ENCODE measurements around the gene CNKSR3. TPM values are rescaled to one million over a fixed set of nuclear protein-coding genes. Genes with fewer than 3 reads are reported as not detected.
"Not testable (repeated sequence)": the region's sequence is repeated elsewhere in the genome, so short reads cannot be mapped to it uniquely, and the experiment has no call there.

The CNKSR3 gene
- total RNA-seq, 6 donors from 2014 or later = 2.1 to 14.3 (median 7.5) TPM

DNA sequence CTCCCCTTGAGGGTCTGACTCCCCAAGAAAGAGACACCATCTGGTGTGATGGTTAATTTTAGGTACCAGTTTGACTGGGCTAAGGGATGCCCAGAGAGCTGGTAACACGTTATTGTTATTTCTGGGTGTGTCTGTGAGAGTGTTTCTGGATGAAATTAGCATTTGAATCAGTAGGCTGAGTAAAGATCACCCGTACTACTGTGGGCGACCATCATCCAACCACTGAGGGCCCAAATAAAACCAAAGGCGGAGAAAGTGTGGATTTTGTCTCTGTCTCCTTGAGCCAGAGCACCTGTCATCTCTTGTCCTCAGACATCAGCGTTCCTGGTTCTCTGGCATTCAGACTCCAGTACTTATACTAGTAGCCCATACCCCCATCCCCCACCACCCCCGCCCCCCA lies 7.9 kb upstream of the CNKSR3 start:
- 86 to 95% methylated on average over 6 of the region's 6 CpGs for WGBS, 2 donors
- no peaks in the 10 kb centered on the region for H3K9me3 ChIP-seq
- DNase-seq (no peak), ATAC-seq (ENCODE audit: low FRiP score in 2 of 2) (no peak)
- no peaks in the 10 kb centered on the region for H3K36me3 ChIP-seq
- no peak overlapping the region for H3K27ac ChIP-seq
- H3K4me3 ChIP-seq = no peak overlapping the region
- peaks cover 0 to 12% (median 0%) of the 10 kb centered on the region in 4 donors for H3K4me1 ChIP-seq
- TF ChIP-seq, protein P1, sequence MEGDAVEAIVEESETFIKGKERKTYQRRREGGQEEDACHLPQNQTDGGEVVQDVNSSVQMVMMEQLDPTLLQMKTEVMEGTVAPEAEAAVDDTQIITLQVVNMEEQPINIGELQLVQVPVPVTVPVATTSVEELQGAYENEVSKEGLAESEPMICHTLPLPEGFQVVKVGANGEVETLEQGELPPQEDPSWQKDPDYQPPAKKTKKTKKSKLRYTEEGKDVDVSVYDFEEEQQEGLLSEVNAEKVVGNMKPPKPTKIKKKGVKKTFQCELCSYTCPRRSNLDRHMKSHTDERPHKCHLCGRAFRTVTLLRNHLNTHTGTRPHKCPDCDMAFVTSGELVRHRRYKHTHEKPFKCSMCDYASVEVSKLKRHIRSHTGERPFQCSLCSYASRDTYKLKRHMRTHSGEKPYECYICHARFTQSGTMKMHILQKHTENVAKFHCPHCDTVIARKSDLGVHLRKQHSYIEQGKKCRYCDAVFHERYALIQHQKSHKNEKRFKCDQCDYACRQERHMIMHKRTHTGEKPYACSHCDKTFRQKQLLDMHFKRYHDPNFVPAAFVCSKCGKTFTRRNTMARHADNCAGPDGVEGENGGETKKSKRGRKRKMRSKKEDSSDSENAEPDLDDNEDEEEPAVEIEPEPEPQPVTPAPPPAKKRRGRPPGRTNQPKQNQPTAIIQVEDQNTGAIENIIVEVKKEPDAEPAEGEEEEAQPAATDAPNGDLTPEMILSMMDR (IDR thresholded peaks at IDR 0.05) = no peak
- TF ChIP-seq EP300 (IDR thresholded peaks at IDR 0.05) = no peak
- TF ChIP-seq POLR2AphosphoS5 (IDR thresholded peaks at IDR 0.05) = no peak
- TF ChIP-seq POLR2A (IDR thresholded peaks at IDR 0.05) = no peak
- no peaks in the 10 kb centered on the region for H3K27me3 ChIP-seq

DNA sequence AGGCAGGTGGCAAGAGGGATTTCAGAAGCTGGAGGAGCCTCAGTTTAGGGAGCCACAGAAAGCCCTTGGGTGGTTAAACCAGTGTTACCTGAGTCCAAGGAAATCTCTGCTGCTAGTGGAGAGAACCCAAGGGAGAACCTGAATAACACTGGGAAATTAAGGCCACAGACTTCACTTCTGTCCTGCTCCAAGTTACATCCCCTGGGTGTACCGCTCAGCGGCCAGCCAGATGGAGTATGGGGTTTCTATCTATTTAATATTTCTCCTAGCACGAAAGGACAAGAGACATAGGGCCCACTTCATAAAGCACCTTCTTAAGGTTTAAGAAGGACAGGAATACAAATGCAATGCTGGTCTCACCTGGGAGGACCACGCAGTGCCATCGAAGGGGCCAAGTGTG lies 5.8 kb upstream of the CNKSR3 start:
- H3K4me3 ChIP-seq = peak overlapping the region in 2 of 4 donors; percentile 24 to 26
- ATAC-seq (ENCODE audit: low FRiP score in 2 of 2) = no peak

DNA sequence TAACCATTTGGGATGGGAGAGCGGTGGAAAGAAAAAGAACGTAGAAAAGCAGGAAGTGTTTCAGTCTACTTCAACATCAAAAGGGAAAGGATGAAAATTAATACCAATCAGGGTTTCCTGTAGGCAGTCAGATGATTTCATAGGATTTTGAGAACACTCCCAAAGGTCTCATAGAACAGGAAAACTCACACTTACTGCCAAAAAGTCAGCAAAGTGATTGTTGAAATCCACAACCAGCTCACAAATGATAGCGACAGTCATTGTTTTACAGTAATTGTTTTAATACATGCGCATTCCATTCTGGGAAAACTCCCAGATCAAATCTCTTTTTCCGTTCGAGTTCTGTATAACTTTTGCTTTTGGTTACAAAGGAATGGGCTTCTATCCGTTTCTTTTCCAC lies 5.3 kb upstream of the CNKSR3 start:
- Histone ChIP-seq H3K4me1 (peaks cover 5 to 22% (median 11%) of the 10 kb centered on the region in 4 donors), H3K27me3 (no peaks in the 10 kb centered on the region), H3K4me3 (peak overlapping the region in 3 of 4 donors; percentile 6 to 26 (median 24)), H3K9me3 (no peaks in the 10 kb centered on the region), H3K36me3 (no peaks in the 10 kb centered on the region), H3K27ac (peak overlapping the region; percentile 13 to 56 (median 34))
- ATAC-seq (ENCODE audit: low FRiP score in 2 of 2) (no peak), DNase-seq (no peak)
- WGBS, 2 donors = 32 to 49% methylated on average over 7 of the region's 7 CpGs
- TF ChIP-seq EP300 (IDR thresholded peaks at IDR 0.05) (no peak), POLR2A (IDR thresholded peaks at IDR 0.05) (no peak), POLR2AphosphoS5 (IDR thresholded peaks at IDR 0.05) (no peak)
- TF ChIP-seq, protein P1 (IDR thresholded peaks at IDR 0.05) = no peak

More for the DNA sequence above, 5.8 kb upstream of the CNKSR3 start:
- H3K27me3 ChIP-seq = no peaks in the 10 kb centered on the region
- peak overlapping the region; percentile 13 to 56 (median 34) for H3K27ac ChIP-seq
- H3K9me3 ChIP-seq = no peaks in the 10 kb centered on the region
- 85 to 93% methylated on average over 5 of the region's 5 CpGs for WGBS, 2 donors
- no peak for DNase-seq
- no peak for TF ChIP-seq POLR2AphosphoS5 (IDR thresholded peaks at IDR 0.05)
- TF ChIP-seq POLR2A (IDR thresholded peaks at IDR 0.05) = no peak
- TF ChIP-seq, protein P1 (IDR thresholded peaks at IDR 0.05) = no peak
- TF ChIP-seq EP300 (IDR thresholded peaks at IDR 0.05) = no peak
- H3K36me3 ChIP-seq = no peaks in the 10 kb centered on the region
- peaks cover under 1 to 17% (median 6%) of the 10 kb centered on the region in 4 donors for H3K4me1 ChIP-seq

DNA sequence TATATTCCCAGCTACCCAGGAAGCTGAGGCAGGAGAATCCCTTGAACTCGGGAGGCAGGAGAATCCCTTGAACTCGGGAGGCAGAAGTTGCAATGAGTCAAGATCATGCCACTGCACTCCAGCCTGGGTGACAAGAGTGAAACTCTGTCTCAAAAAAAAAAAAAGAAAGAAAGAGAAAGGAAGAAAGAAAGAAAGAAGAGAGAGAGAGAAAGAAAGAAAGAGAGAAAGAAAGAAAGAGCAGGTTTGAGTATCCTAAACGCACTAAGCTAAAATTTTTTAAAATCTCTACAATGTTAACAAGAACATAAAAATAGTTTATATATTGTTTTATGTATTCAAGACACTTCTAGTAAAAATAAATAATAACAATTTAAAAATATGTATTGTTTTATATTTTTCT lies 4.6 kb upstream of the CNKSR3 start:
- not testable (repeated sequence) for H3K4me3 ChIP-seq; H3K27me3 ChIP-seq; H3K36me3 ChIP-seq; H3K9me3 ChIP-seq; DNase-seq; ATAC-seq (ENCODE audit: low FRiP score in 2 of 2)
- WGBS, 2 donors = 89 to 94% methylated on average over 3 of the region's 3 CpGs
- Histone ChIP-seq H3K27ac (peak overlapping the region in 1 of 4 donors; percentile 40), H3K4me1 (peaks cover 8 to 23% (median 14%) of the 10 kb centered on the region in 4 donors)

DNA sequence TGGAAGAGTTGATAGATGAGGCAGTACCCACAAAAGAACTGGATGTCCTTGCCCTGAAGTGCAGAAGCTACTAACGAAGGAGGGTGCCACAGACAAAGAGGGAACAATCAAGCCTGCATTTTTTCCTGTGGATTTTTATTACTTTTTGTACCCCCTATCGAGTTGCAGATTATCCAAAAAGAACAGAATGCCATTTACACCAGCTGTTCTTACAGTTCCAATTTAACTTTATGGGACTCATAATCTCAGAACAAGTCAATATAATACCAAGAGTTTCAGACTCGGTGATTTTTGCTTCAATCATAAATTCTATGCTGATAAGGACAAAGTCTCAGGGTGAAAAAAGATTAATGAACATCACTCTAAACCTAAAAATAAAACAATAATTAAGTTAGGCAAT lies 4.0 kb upstream of the CNKSR3 start:
- peaks cover 14 to 27% (median 17%) of the 10 kb centered on the region in 4 donors for H3K4me1 ChIP-seq
- TF ChIP-seq POLR2A (IDR thresholded peaks at IDR 0.05) (no peak), POLR2AphosphoS5 (IDR thresholded peaks at IDR 0.05) (no peak), EP300 (IDR thresholded peaks at IDR 0.05) (no peak)
- TF ChIP-seq, protein P1 (IDR thresholded peaks at IDR 0.05) = no peak
- DNase-seq (no peak), ATAC-seq (ENCODE audit: low FRiP score in 2 of 2) (no peak)
- WGBS, 2 donors = 85 to 93% methylated on average over 3 of the region's 3 CpGs
- no peaks in the 10 kb centered on the region for H3K9me3 ChIP-seq
- no peak overlapping the region for H3K4me3 ChIP-seq
- peaks cover 0 to 12% (median 0%) of the 10 kb centered on the region in 4 donors for H3K27me3 ChIP-seq
- H3K27ac ChIP-seq = no peak overlapping the region
- H3K36me3 ChIP-seq = no peaks in the 10 kb centered on the region
